Neural cell (in vitro differentiated cells): ENCODE measurements around the gene TPCN1. TPM values are rescaled to one million over a fixed set of nuclear protein-coding genes. Genes with fewer than 3 reads are reported as not detected.

Source experiments
- H2AFZ ChIP-seq: fragments of 200-600, 300-800 bp; sonication (generic), shearing (Covaris generic); 2 replicates; pipeline ENCODE4 v1.6.0; 2014; ENCODE audit warnings: low read depth, mild to moderate bottlenecking, antibody characterized with exemption, low read length, moderate library complexity
- H3F3A ChIP-seq: fragments of 200-600 bp; shearing (Covaris generic); 2 replicates; pipeline ENCODE4 v1.6.1; 2016; ENCODE audit warnings: mild to moderate bottlenecking, moderate library complexity, mixed read lengths, antibody characterized with exemption, low read length; ENCODE audit not compliant: insufficient read depth, poor library complexity, severe bottlenecking
- H3K27ac ChIP-seq: fragments of 200-600, 300-800 bp; sonication (generic), shearing (Covaris generic); 2 replicates; pipeline ENCODE4 v1.5.1; 2014; ENCODE audit warnings: mild to moderate bottlenecking, low read length, moderate library complexity
- H3K27me3 ChIP-seq: fragments of 300-800, 200-600 bp; sonication (generic), shearing (Covaris generic); 2 replicates; pipeline ENCODE4 v1.6.0; 2014; ENCODE audit warnings: mild to moderate bottlenecking, low read depth, low read length, moderate library complexity; ENCODE audit not compliant: insufficient read depth
- H3K36me3 ChIP-seq: fragments of 300-800, 200-600 bp; sonication (generic), shearing (Covaris generic); 2 replicates; pipeline ENCODE4 v1.5.1; 2014; ENCODE audit warnings: mild to moderate bottlenecking, antibody characterized with exemption, low read length, moderate library complexity; ENCODE audit not compliant: insufficient read depth
- H3K4me2 ChIP-seq: fragments of 300-800, 200-600 bp; sonication (generic), shearing (Covaris generic); 2 replicates; pipeline ENCODE4 v1.6.0; 2014; ENCODE audit warnings: mild to moderate bottlenecking, low read length
- H3K4me3 ChIP-seq: fragments of 300-800, 200-600 bp; sonication (generic), shearing (Covaris generic); 2 replicates; pipeline ENCODE4 v1.5.1; 2014; ENCODE audit warnings: mild to moderate bottlenecking, low read length, moderate library complexity
- H3K79me2 ChIP-seq: fragments of 200-600 bp; shearing (Covaris generic); replicated peaks from 2 replicates; pipeline ENCODE4 v1.6.0; 2014; ENCODE audit warnings: mild to moderate bottlenecking, low read length, moderate library complexity; ENCODE audit not compliant: insufficient read depth
- H3K9ac ChIP-seq: fragments of 300-800, 200-600 bp; sonication (generic), shearing (Covaris generic); 2 replicates; pipeline ENCODE4 v1.6.1; 2016; ENCODE audit warnings: mild to moderate bottlenecking, low read length, mixed read lengths
- H3K9me2 ChIP-seq: fragments of 200-600 bp; shearing (Covaris generic); 2 replicates; pipeline ENCODE4 v1.6.1; 2016; ENCODE audit warnings: mild to moderate bottlenecking, low read length, mixed read lengths; ENCODE audit not compliant: insufficient read depth
- H3K9me3 ChIP-seq: fragments of 200-600, 300-800 bp; sonication (generic), shearing (Covaris generic); 2 replicates; pipeline ENCODE4 v1.6.1; 2016; ENCODE audit warnings: mild to moderate bottlenecking, mixed run types, low read length, moderate library complexity, mixed read lengths
- H4K20me1 ChIP-seq: fragments of 200-600 bp; shearing (Covaris generic); 2 replicates; pipeline ENCODE4 v1.6.1; 2016; ENCODE audit warnings: mild to moderate bottlenecking, mixed run types; ENCODE audit not compliant: insufficient read depth
- CTCF ChIP-seq: fragments of 450-650 bp; IDR thresholded peaks from 2 replicates; pipeline ENCODE4 v1.5.1; 2014; ENCODE audit warnings: antibody characterized with exemption, mild to moderate bottlenecking, moderate library complexity; ENCODE audit not compliant: poor library complexity, severe bottlenecking
- EP300 ChIP-seq: fragments of 450-650 bp; conservative IDR thresholded peaks from 2 replicates; pipeline ENCODE4 v1.6.1; 2014; ENCODE audit warnings: antibody characterized with exemption, mild to moderate bottlenecking, moderate library complexity; ENCODE audit not compliant: poor library complexity, severe bottlenecking
- EZH2 ChIP-seq: fragments of 200-600, 300-800 bp; shearing (Covaris generic), sonication (generic); IDR thresholded peaks from 2 replicates; pipeline ENCODE4 v1.6.1; 2014; ENCODE audit warnings: antibody characterized with exemption, low read length, borderline replicate concordance, mild to moderate bottlenecking; ENCODE audit not compliant: insufficient read depth, poor library complexity, severe bottlenecking
- MXI1 ChIP-seq: fragments of 450-650 bp; conservative IDR thresholded peaks from 2 replicates; pipeline ENCODE4 v1.6.1; 2014; ENCODE audit warnings: antibody characterized with exemption, mild to moderate bottlenecking; ENCODE audit not compliant: poor library complexity, severe bottlenecking
- POLR2AphosphoS5 ChIP-seq: IDR thresholded peaks from 2 replicates; pipeline ENCODE4 v1.6.1; 2012
- RAD21 ChIP-seq: fragments of 450-650 bp; conservative IDR thresholded peaks from 2 replicates; pipeline ENCODE4 v1.6.1; 2014; ENCODE audit warnings: antibody characterized with exemption, mild to moderate bottlenecking, moderate library complexity
- REST ChIP-seq: IDR thresholded peaks from 2 replicates; pipeline ENCODE4 v1.6.1; 2012; ENCODE audit warnings: borderline replicate concordance
- SMC3 ChIP-seq: fragments of 450-650 bp; conservative IDR thresholded peaks from 2 replicates; pipeline ENCODE4 v1.6.1; 2014; ENCODE audit warnings: antibody characterized with exemption, mild to moderate bottlenecking, moderate library complexity; ENCODE audit not compliant: poor library complexity
- TAF1 ChIP-seq: IDR thresholded peaks from 2 replicates; pipeline ENCODE4 v1.6.1; 2012; ENCODE audit warnings: low read depth
- polyA plus RNA-seq: library from polyadenylated mRNA; depleted of rRNA; stranded (reverse); fragments of >200 nt; gene quantifications from 2 replicates; pipeline ENCODE4 v1.2.3, GENCODE V29; 2014

The TPCN1 gene
- polyA plus RNA-seq, 1 donor from 2014 or later, result 4.0 TPM

GRCh38 chr12:113232089-113232839, 11.0 kb downstream of the TPCN1 start:
- peaks cover 6% of the 10 kb centered on the region for H3K9me3 ChIP-seq
- H3K4me2 ChIP-seq, result no peak overlapping the region
- H2AFZ ChIP-seq, result no peak overlapping the region
- no peak for TF ChIP-seq EP300
- no peak for TF ChIP-seq EZH2
- no peak for TF ChIP-seq RAD21
- no peak for TF ChIP-seq CTCF
- TF ChIP-seq TAF1, result no peak
- no peak for TF ChIP-seq POLR2AphosphoS5
- TF ChIP-seq MXI1, result no peak
- no peak for TF ChIP-seq SMC3
- no peak for TF ChIP-seq REST
- no peaks in the 10 kb centered on the region for H3K9me2 ChIP-seq
- no peak overlapping the region for H3K27ac ChIP-seq
- H4K20me1 ChIP-seq, result no peaks in the 10 kb centered on the region
- H3K4me3 ChIP-seq, result no peak overlapping the region
- no peaks in the 10 kb centered on the region for H3F3A ChIP-seq
- no peaks in the 10 kb centered on the region for H3K27me3 ChIP-seq
- no peaks in the 10 kb centered on the region for H3K79me2 ChIP-seq
- no peaks in the 10 kb centered on the region for H3K36me3 ChIP-seq
- H3K9ac ChIP-seq, result no peak overlapping the region

DNA sequence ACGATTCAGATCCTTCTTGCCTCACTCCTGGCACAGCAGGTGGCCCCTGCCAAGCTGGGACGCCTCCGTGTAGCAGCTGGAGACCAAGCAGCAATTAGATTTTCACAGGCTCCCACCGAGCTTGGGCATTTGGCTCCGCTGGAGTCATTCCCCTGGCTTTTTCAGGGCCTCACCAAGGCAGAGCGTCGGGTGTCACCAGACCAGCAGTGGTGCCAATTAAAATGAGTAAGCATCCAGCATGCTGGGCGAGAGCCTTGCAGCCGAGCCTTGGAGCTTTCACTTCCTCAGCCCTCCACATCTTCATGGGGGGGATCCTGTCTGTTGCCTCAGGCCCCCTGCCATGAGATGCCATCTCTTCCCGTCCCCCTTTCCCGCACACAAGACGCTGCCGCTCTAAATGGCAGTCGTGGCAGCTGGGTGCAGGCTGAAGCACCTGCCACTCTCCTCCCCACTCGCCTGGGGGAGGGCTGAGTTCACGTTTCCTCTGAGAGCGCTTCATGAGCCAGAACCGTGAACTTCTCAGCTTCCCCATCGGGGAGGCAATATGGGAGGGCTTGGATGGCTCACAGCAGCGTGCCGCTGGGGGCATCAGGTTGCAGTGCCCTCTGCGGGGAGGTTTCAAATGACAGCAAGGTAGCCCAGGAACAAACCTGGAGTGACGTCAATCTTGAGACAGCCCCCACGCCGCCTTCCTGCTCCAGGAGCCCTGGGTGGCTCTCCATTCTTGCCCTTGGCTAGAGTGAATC, 11.7 kb downstream of the TPCN1 start:
- H3K9me3 ChIP-seq, result peaks cover 6% of the 10 kb centered on the region
- no peaks in the 10 kb centered on the region for H3F3A ChIP-seq
- H4K20me1 ChIP-seq, result no peaks in the 10 kb centered on the region
- no peaks in the 10 kb centered on the region for H3K9me2 ChIP-seq
- H3K27ac ChIP-seq, result no peak overlapping the region
- H3K4me2 ChIP-seq, result no peak overlapping the region
- H3K9ac ChIP-seq, result no peak overlapping the region
- no peak for TF ChIP-seq SMC3
- no peak overlapping the region for H3K4me3 ChIP-seq
- no peaks in the 10 kb centered on the region for H3K36me3 ChIP-seq
- H3K79me2 ChIP-seq, result no peaks in the 10 kb centered on the region
- H3K27me3 ChIP-seq, result no peaks in the 10 kb centered on the region
- no peak overlapping the region for H2AFZ ChIP-seq
